ENCODE results near the gene KAT7.

The KAT7 gene

DNA sequence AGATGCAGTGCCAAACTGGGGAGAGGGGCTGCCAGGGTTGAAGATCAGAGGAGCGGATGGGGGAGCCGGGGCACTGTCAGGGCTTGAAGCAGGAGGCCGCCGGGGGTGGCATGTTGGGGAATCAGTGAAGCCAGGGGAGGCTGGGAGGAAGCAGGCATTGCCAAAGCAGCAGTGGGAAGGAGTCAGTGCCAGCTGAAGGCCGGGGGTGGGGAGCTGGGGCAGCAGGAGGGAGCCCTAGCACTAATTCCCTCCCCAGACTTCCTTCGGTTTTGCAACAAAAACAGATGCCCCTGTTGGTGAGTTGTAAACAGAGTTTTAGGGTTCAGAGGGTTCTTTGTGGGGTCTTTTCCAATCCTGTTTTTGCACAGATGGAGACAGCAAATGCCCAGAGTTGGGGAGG, 70.3 kb downstream of the KAT7 start:
- TF ChIP-seq, protein P1, sequence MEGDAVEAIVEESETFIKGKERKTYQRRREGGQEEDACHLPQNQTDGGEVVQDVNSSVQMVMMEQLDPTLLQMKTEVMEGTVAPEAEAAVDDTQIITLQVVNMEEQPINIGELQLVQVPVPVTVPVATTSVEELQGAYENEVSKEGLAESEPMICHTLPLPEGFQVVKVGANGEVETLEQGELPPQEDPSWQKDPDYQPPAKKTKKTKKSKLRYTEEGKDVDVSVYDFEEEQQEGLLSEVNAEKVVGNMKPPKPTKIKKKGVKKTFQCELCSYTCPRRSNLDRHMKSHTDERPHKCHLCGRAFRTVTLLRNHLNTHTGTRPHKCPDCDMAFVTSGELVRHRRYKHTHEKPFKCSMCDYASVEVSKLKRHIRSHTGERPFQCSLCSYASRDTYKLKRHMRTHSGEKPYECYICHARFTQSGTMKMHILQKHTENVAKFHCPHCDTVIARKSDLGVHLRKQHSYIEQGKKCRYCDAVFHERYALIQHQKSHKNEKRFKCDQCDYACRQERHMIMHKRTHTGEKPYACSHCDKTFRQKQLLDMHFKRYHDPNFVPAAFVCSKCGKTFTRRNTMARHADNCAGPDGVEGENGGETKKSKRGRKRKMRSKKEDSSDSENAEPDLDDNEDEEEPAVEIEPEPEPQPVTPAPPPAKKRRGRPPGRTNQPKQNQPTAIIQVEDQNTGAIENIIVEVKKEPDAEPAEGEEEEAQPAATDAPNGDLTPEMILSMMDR (IDR thresholded peaks at IDR 0.05) = no peak

DNA sequence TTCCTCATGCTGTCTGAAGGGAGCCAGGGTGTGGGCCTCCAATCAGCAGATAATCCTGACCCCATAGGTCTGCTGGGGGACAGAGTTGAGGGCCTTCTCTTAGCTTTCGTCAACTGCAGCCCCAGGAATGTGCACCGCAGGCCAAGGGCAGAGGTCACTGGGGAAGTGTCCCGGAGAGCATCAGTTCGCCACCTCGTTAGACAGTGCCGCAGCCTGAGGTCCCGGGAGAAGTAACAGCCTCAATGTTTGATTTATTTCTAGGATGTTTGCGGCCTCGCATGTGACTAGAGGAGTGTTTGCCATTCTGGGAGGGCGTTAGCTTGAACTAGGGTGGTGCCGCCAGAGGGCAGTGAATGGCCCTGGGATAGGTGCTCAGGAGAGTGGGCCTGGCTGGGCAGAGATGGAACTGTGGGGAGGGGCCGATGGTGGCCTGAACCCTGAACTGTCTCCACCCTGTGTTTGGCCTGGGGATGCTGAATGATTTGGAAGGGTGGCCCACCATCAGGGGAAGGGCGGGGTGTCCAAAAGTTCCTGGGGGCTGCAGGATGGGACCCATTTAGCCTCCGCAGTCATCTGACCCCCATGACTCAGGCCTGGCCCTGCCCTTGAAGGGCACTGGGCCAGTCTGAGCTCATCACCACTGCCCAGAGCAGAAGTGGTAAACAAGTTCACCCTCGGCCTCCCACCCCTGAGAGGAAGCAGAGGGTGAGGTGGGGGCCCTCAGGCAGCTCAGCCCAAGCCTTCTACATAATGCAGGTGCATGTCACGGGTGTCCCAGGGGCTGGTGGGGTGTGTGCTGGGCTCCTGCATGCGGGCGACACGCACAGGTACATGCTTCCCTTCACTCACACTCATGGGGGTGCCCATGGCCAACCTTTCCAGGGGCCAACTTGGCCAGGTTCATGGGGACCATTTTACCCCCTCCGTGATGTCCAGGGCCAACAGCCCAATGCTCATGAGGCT, 71.8 kb downstream of the KAT7 start:
- TF ChIP-seq, protein P1 (IDR thresholded peaks at IDR 0.05) = peak; percentile 13; the same call in 1 of the 2 replicates

DNA sequence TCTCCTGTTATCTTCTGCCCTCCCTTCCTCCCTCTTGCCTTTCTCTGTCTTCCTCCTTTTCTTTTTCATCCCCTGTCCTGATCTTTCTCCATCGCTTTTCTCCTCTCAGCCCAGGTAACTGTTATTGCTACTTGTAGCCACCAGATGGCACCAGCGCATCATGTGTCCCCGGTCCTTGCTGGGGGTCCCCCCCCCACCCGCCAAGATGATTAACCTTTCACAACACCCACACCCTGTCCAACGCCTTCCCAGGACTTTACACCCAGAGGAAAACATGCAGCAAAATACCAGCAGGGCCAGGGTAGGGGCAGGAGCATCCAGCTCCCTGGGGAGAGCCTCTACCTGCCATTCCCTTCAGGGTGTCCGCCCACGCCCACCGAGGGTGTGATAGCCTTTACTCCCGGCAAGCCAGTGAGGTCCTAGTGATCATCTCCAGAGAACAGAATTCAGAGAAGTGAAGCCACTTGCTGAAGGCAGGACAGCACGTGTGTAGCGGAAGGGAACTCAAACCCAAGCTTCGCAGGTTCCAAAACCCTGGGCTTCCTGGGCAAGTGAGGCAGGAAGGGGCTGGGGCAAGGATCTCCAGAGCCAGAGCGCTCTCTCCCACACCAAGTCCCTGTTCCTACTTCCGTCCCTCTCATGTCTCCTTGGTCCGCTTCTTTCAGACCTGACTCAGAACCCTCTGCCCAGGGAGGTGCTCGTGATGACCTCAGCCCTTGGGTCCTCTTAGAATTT, 72.8 kb downstream of the KAT7 start:
- TF ChIP-seq, protein P1 (IDR thresholded peaks at IDR 0.05) = peak; percentile 92

DNA sequence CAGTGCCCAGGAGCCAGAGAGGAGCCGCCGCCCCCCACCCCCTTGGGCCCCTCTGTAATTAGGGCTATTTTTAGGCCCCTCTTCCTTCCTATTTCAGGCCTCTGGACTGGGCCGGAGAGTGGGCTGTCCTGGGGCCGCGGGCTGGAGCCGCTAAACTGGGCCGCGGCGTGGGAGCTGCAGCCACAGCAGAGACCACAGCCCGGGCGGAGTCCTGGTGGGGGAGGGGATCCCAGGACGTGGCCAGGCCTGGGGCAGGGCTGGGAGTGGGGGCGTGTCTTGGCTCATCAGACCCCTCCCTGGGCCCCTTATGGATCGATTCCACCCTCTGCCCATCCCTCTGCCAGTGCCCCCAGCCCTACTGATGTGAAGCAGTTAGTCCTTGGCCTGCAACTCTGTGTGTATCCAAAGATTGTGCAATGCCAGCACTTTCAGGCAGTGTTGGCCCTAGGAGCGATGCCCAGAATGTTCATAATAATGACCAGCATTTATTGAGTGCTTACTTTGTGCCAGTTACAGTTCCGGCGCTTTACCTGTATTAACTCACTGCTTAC, 74.4 kb downstream of the KAT7 start:
- TF ChIP-seq, protein P1 (IDR thresholded peaks at IDR 0.05) = no peak

DNA sequence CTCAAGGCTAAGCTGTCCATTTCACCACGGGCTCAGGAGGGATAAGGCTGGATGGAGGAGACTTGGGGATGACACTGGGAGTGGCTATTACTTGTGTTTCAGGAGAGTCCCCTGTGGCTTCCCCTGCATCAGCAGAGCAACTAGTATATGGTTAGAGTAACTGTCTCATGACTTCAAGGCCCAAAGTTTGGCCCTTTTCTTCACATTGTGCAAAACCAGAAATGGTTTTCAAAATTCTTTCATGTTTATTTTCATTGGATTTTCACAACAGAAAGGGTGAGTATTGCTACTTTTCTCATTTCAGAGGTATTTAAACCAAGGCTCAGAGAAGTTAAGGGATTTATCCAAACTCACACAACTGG, 77.5 kb downstream of the KAT7 start:
- TF ChIP-seq, protein P1 (IDR thresholded peaks at IDR 0.05) = no peak

DNA sequence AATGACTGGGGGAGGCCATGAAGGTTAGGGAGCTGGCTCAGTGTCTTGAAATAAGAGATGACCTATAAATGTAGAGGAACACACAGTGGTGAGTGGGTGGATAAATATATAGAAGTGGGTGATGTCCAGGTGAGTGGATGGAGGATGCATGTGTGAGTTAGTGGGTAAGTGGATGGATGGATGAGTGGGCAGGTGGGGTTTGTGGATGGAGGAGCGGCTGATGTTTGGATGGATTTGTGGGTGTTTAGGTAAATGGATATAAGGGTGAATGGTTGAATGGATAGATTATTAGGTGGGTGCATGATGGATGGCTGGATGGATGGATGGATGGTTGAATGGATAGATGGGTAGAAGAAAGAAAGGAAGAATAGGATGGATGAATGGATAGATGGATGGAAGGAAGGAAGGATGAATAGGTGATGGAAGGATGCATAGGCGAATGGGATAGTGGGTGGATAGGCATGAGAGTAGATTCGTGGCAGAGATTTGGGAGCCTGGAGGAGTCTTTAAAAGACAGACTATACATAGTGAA, 78.5 kb downstream of the KAT7 start:
- TF ChIP-seq, protein P1 (IDR thresholded peaks at IDR 0.05) = no peak

DNA sequence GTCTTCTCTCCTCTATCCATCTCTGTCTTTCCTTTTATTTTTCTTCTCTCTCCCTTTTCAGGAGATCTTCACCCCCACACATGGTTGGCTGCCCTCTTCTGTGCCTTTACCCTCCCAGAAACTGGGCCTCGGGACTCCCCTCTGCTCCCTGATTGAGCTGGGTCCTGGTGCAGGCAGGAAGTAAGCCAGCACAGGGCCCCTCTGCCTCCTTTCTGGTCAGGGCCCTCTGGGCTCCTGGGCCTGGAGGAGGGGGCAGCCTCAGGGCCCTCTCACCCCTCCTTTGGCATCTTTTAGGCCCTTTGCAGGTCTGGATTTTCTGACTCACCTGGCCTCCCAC, 80.5 kb downstream of the KAT7 start:
- TF ChIP-seq, protein P1 (IDR thresholded peaks at IDR 0.05) = no peak

All from LNCAP (cell line).